ENCODE data around the gene TBC1D14.
"Not testable (repeated sequence)": the region's sequence is repeated elsewhere in the genome, so short reads cannot be mapped to it uniquely, and the experiment has no call there.

Gene TBC1D14

GRCh38 chr4:7076696-7077082, 167.1 kb downstream of the TBC1D14 start:
- H3K27me3 ChIP-seq (ENCODE audit: insufficient read depth, low read depth, severe bottlenecking), result no peaks in the 10 kb centered on the region
- no peaks in the 10 kb centered on the region for H3K9me3 ChIP-seq (ENCODE audit: severe bottlenecking)
- no peak overlapping the region for H3K27ac ChIP-seq
- no peak for TF ChIP-seq CTCF (IDR thresholded peaks at IDR 0.05; ENCODE audit: low read depth, low read length)
- H3K4me3 ChIP-seq (ENCODE audit: low read depth, low read length), result no peak overlapping the region
- DNase-seq, result no peak
- no peaks in the 10 kb centered on the region for H3K36me3 ChIP-seq

- H3K27me3 ChIP-seq (ENCODE audit: insufficient read depth, low read depth, severe bottlenecking), result no peaks in the 10 kb centered on the region
- TF ChIP-seq CTCF (IDR thresholded peaks at IDR 0.05; ENCODE audit: low read depth, low read length), result no peak
- H3K9me3 ChIP-seq (ENCODE audit: severe bottlenecking), result no peaks in the 10 kb centered on the region
- no peak overlapping the region for H3K4me3 ChIP-seq (ENCODE audit: low read depth, low read length)
- no peak for DNase-seq
- H3K36me3 ChIP-seq, result no peaks in the 10 kb centered on the region
- no peak overlapping the region for H3K27ac ChIP-seq
Measured at GRCh38 chr4:7077371-7077770, 167.7 kb downstream of the TBC1D14 start.

DNA sequence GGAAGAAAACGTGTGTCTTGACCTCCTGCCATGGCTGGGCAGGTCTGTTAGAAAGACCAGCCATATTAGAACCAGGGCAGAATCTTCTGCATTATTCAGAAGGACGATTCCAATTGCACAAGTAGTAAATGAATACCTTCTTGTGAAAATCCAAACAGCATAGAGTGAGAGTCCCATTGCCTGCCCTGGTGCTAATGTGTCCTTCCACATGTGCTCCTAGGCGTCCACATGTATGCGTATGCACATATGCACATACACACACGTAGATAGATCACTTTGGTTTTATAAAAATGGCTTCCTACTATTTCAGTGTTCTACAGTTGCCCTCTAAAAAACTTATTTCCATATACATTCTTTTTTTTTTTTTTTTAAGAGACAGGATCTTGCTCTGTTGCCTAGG, 168.4 kb downstream of the TBC1D14 start:
- H3K27ac ChIP-seq, result no peak overlapping the region
- H3K4me3 ChIP-seq (ENCODE audit: low read depth, low read length), result no peak overlapping the region
- H3K36me3 ChIP-seq, result no peaks in the 10 kb centered on the region
- H3K27me3 ChIP-seq (ENCODE audit: insufficient read depth, low read depth, severe bottlenecking), result no peaks in the 10 kb centered on the region
- TF ChIP-seq CTCF (IDR thresholded peaks at IDR 0.05; ENCODE audit: low read depth, low read length), result no peak
- DNase-seq, result no peak
- H3K9me3 ChIP-seq (ENCODE audit: severe bottlenecking), result no peaks in the 10 kb centered on the region

DNA sequence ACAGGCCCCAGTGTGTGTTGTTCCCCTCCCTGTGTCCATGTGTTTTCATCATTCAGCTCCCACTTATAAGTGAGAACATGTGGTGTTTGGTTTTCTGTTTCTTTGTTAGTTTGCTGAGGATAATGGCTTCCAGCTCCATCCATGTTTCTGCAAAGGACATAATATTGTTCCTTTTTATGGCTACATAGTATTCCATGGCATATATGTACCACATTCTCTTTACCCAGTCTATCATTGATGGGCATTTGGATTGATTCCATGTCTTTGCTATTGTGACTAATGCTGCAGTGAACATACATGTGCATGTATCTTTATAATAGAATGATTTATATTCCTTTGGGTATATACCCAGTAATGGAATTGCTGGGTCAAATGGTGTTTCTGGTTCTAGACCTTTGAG, 169.9 kb downstream of the TBC1D14 start:
- not testable (repeated sequence) for H3K27ac ChIP-seq; DNase-seq; H3K27me3 ChIP-seq (ENCODE audit: insufficient read depth, low read depth, severe bottlenecking); H3K4me3 ChIP-seq (ENCODE audit: low read depth, low read length); H3K9me3 ChIP-seq (ENCODE audit: severe bottlenecking); H3K36me3 ChIP-seq

DNA sequence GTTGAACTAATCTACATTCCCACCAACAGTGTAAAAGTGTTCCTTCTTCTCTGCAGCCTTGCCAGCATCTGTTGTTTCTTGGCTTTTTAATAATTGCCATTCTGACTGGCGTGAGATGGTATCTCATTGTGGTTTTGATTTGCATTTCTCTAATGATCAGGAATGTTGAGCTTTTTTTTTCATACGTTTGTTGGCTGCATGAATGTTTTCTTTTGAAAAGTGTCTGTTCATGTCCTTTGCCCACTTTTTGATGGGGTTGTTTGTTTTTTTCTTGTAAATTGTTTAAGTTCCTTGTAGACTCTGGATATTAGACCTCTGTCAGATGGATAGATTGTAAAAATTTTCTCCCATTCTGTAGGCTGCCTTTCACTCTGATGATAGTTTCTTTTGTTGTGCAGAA, 170.3 kb downstream of the TBC1D14 start:
- H3K36me3 ChIP-seq; DNase-seq; H3K27ac ChIP-seq; H3K9me3 ChIP-seq (ENCODE audit: severe bottlenecking); H3K27me3 ChIP-seq (ENCODE audit: insufficient read depth, low read depth, severe bottlenecking); H3K4me3 ChIP-seq (ENCODE audit: low read depth, low read length): not testable (repeated sequence)
